Measurements from ENCODE around the gene ZNF746. TPM values are rescaled to one million over a fixed set of nuclear protein-coding genes. Genes with fewer than 3 reads are reported as not detected.

ZNF746 gene
- total RNA-seq, 1 donor from 2014 or later, result 24.7 TPM

- Histone ChIP-seq H3K9me3 (ENCODE audit: insufficient read depth, low read depth, low read length) (peaks cover 3% of the 10 kb centered on the region), H3K79me2 (ENCODE audit: insufficient read depth, low read length) (no peaks in the 10 kb centered on the region), H4K20me1 (ENCODE audit: insufficient read depth, low read length) (no peaks in the 10 kb centered on the region), H3K4me1 (ENCODE audit: insufficient read depth, low read length) (no peaks in the 10 kb centered on the region), H3K4me2 (ENCODE audit: low read length) (no peak overlapping the region), H3K27ac (ENCODE audit: low read depth, low read length) (no peak overlapping the region), H2AFZ (ENCODE audit: low read depth, low read length) (no peak overlapping the region), H3K9ac (ENCODE audit: low read length) (no peak overlapping the region), H3K36me3 (ENCODE audit: insufficient read depth, low read length) (no peaks in the 10 kb centered on the region), H3K4me3 (ENCODE audit: insufficient read depth, low read depth, low read length) (no peak overlapping the region), H3K27me3 (ENCODE audit: insufficient read depth, low read length) (no peaks in the 10 kb centered on the region)
- Mint-ChIP-seq H3K36me3 (ENCODE audit: low read depth, unreplicated experiment) (peaks cover 3% of the 10 kb centered on the region), H3K9me3 (ENCODE audit: unreplicated experiment) (peaks cover 27% of the 10 kb centered on the region), H3K27me3 (ENCODE audit: low read depth, unreplicated experiment) (peaks cover 15% of the 10 kb centered on the region), H3K4me3 (ENCODE audit: unreplicated experiment) (no peak overlapping the region), H3K4me1 (ENCODE audit: low read depth, unreplicated experiment) (no peaks in the 10 kb centered on the region), H3K27ac (ENCODE audit: unreplicated experiment) (no peak overlapping the region)
- DNase-seq (ENCODE audit: low read depth), result no peak
- no peak for FAIRE-seq
- TF ChIP-seq EZH2 (IDR thresholded peaks at IDR 0.05; ENCODE audit: insufficient read depth, low read length), result no peak
- no peak for TF ChIP-seq CTCF (IDR thresholded peaks at IDR 0.05; ENCODE audit: insufficient read depth, low read depth, low read length)
Measured at GRCh38 chr7:149505551-149505950, 7.9 kb upstream of the ZNF746 start.

GRCh38 chr7:149501651-149502050 lies 4.0 kb upstream of the ZNF746 start:
- H3K9me3 Mint-ChIP-seq (ENCODE audit: unreplicated experiment), result peaks cover 7% of the 10 kb centered on the region
- Histone ChIP-seq H3K79me2 (ENCODE audit: insufficient read depth, low read length) (peaks cover 3% of the 10 kb centered on the region), H3K27me3 (ENCODE audit: insufficient read depth, low read length) (peaks cover 3% of the 10 kb centered on the region), H3K4me3 (ENCODE audit: insufficient read depth, low read depth, low read length) (no peak overlapping the region), H3K9me3 (ENCODE audit: insufficient read depth, low read depth, low read length) (peaks cover 3% of the 10 kb centered on the region), H4K20me1 (ENCODE audit: insufficient read depth, low read length) (no peaks in the 10 kb centered on the region), H3K27ac (ENCODE audit: low read depth, low read length) (no peak overlapping the region), H2AFZ (ENCODE audit: low read depth, low read length) (no peak overlapping the region), H3K4me1 (ENCODE audit: insufficient read depth, low read length) (no peaks in the 10 kb centered on the region), H3K36me3 (ENCODE audit: insufficient read depth, low read length) (no peaks in the 10 kb centered on the region), H3K9ac (ENCODE audit: low read length) (no peak overlapping the region), H3K4me2 (ENCODE audit: low read length) (no peak overlapping the region)
- H3K4me3 Mint-ChIP-seq (ENCODE audit: unreplicated experiment), result no peak overlapping the region
- peaks cover under 1% of the 10 kb centered on the region for H3K36me3 Mint-ChIP-seq (ENCODE audit: low read depth, unreplicated experiment)
- peaks cover 2% of the 10 kb centered on the region for H3K4me1 Mint-ChIP-seq (ENCODE audit: low read depth, unreplicated experiment)
- peaks cover 34% of the 10 kb centered on the region for H3K27me3 Mint-ChIP-seq (ENCODE audit: low read depth, unreplicated experiment)
- TF ChIP-seq EZH2 (IDR thresholded peaks at IDR 0.05; ENCODE audit: insufficient read depth, low read length) (no peak), CTCF (IDR thresholded peaks at IDR 0.05; ENCODE audit: insufficient read depth, low read depth, low read length) (no peak)
- FAIRE-seq (no peak), DNase-seq (ENCODE audit: low read depth) (no peak)
- no peak overlapping the region for H3K27ac Mint-ChIP-seq (ENCODE audit: unreplicated experiment)

GRCh38 chr7:149500910-149501309 lies 3.3 kb upstream of the ZNF746 start:
- peaks cover 4% of the 10 kb centered on the region for H3K9me3 Mint-ChIP-seq (ENCODE audit: unreplicated experiment)
- Histone ChIP-seq H3K27me3 (ENCODE audit: insufficient read depth, low read length) (peaks cover 3% of the 10 kb centered on the region), H3K79me2 (ENCODE audit: insufficient read depth, low read length) (peaks cover 9% of the 10 kb centered on the region), H3K36me3 (ENCODE audit: insufficient read depth, low read length) (no peaks in the 10 kb centered on the region), H3K9ac (ENCODE audit: low read length) (no peak overlapping the region), H3K4me3 (ENCODE audit: insufficient read depth, low read depth, low read length) (no peak overlapping the region), H3K9me3 (ENCODE audit: insufficient read depth, low read depth, low read length) (no peaks in the 10 kb centered on the region), H3K4me1 (ENCODE audit: insufficient read depth, low read length) (peaks cover 4% of the 10 kb centered on the region), H3K27ac (ENCODE audit: low read depth, low read length) (no peak overlapping the region), H2AFZ (ENCODE audit: low read depth, low read length) (no peak overlapping the region), H4K20me1 (ENCODE audit: insufficient read depth, low read length) (peaks cover 3% of the 10 kb centered on the region), H3K4me2 (ENCODE audit: low read length) (no peak overlapping the region)
- H3K4me1 Mint-ChIP-seq (ENCODE audit: low read depth, unreplicated experiment), result peaks cover 5% of the 10 kb centered on the region
- peaks cover 1% of the 10 kb centered on the region for H3K36me3 Mint-ChIP-seq (ENCODE audit: low read depth, unreplicated experiment)
- no peak overlapping the region for H3K27ac Mint-ChIP-seq (ENCODE audit: unreplicated experiment)
- no peak overlapping the region for H3K4me3 Mint-ChIP-seq (ENCODE audit: unreplicated experiment)
- FAIRE-seq (no peak), DNase-seq (ENCODE audit: low read depth) (no peak)
- no peak for TF ChIP-seq EZH2 (IDR thresholded peaks at IDR 0.05; ENCODE audit: insufficient read depth, low read length)
- no peak for TF ChIP-seq CTCF (IDR thresholded peaks at IDR 0.05; ENCODE audit: insufficient read depth, low read depth, low read length)
- H3K27me3 Mint-ChIP-seq (ENCODE audit: low read depth, unreplicated experiment), result peaks cover 34% of the 10 kb centered on the region
